ENCODE data around the gene UNC5A.

Gene UNC5A

GRCh38 chr5:176810081-176810597 lies at the start of gene UNC5A:
TSS of gene UNC5A (plus strand) at chr5:176810559. CDS start at chr5:176810751, 192 bp downstream.
- peak; percentile 12 for DNase-seq (ENCODE audit: low read depth)

- DNase-seq (ENCODE audit: low read depth), result no peak
These were observed 48.6 kb upstream of the UNC5A start for GRCh38 chr5:176761755-176762154.

- DNase-seq (ENCODE audit: low read depth), result no peak
These were observed 47.9 kb upstream of the UNC5A start for GRCh38 chr5:176762489-176762888.

GRCh38 chr5:176765687-176766086 lies 44.7 kb upstream of the UNC5A start:
- no peak for DNase-seq (ENCODE audit: low read depth)

GRCh38 chr5:176768174-176768970 lies 42.0 kb upstream of the UNC5A start:
- no peak for DNase-seq (ENCODE audit: low read depth)

GRCh38 chr5:176769911-176770310 lies 40.4 kb upstream of the UNC5A start:
- no peak for DNase-seq (ENCODE audit: low read depth)

GRCh38 chr5:176770431-176770830 lies 39.9 kb upstream of the UNC5A start:
- DNase-seq (ENCODE audit: low read depth), result no peak

GRCh38 chr5:176771102-176771845 lies 39.1 kb upstream of the UNC5A start:
- DNase-seq (ENCODE audit: low read depth), result no peak

GRCh38 chr5:176772271-176773210 lies 37.8 kb upstream of the UNC5A start:
- DNase-seq (ENCODE audit: low read depth), result no peak

GRCh38 chr5:176773408-176774035 lies 36.8 kb upstream of the UNC5A start:
- DNase-seq (ENCODE audit: low read depth), result no peak

GRCh38 chr5:176774216-176775171 lies 35.9 kb upstream of the UNC5A start:
- DNase-seq (ENCODE audit: low read depth), result no peak

GRCh38 chr5:176775409-176775808 lies 35.0 kb upstream of the UNC5A start:
- DNase-seq (ENCODE audit: low read depth), result no peak

GRCh38 chr5:176776141-176776865 lies 34.1 kb upstream of the UNC5A start:
- no peak for DNase-seq (ENCODE audit: low read depth)

GRCh38 chr5:176776916-176777315 lies 33.4 kb upstream of the UNC5A start:
- no peak for DNase-seq (ENCODE audit: low read depth)

GRCh38 chr5:176778921-176779465 lies 31.4 kb upstream of the UNC5A start:
- no peak for DNase-seq (ENCODE audit: low read depth)

- no peak for DNase-seq (ENCODE audit: low read depth)
These were observed 30.8 kb upstream of the UNC5A start for GRCh38 chr5:176779537-176779936.

GRCh38 chr5:176780176-176781053 lies 29.9 kb upstream of the UNC5A start:
- DNase-seq (ENCODE audit: low read depth), result no peak

- DNase-seq (ENCODE audit: low read depth), result no peak
These were observed 29.3 kb upstream of the UNC5A start for GRCh38 chr5:176781054-176781375.
